Thoracic aorta (tissue), 2 donors: Measurements from ENCODE around the gene PLA2G4E. TPM values are rescaled to one million over a fixed set of nuclear protein-coding genes. Genes with fewer than 3 reads are reported as not detected.

Experiments used
- ATAC-seq: fragments of 150-250 bp; one replicate; pipeline ENCODE4 v1.8.0; 2017; ENCODE audit warnings: low read depth; ENCODE audit not compliant: insufficient number of reproducible peaks, low FRiP score
- DNase-seq: peaks from one replicate; pipeline ENCODE4 v3.0.0-alpha.2; 2020; ENCODE audit warnings: low spot score
- H3K27ac ChIP-seq, 2 donors: fragments of 200-600 bp; sonication (generic); 1 replicate in 1 of 2; 2 replicates in 1 of 2; pipeline ENCODE4 v1.5.1; 2016; ENCODE audit warnings: mild to moderate bottlenecking in 2 of 2, moderate library complexity in 2 of 2
- H3K27me3 ChIP-seq: fragments of 200-600 bp; sonication (generic); replicated peaks from 2 replicates; pipeline ENCODE4 v1.6.0; 2016; ENCODE audit warnings: mild to moderate bottlenecking; ENCODE audit not compliant: insufficient read depth
- H3K36me3 ChIP-seq: fragments of 200-600 bp; sonication (generic); one replicate; pipeline ENCODE4 v1.5.1; 2016
- H3K4me1 ChIP-seq, 2 donors: fragments of 200-600 bp; sonication (generic); 1 replicate in 1 of 2; 2 replicates in 1 of 2; pipeline versions ENCODE4 v1.5.1 to v1.6.0; 2016; ENCODE audit warnings: low read depth in 2 of 2, mild to moderate bottlenecking in 1 of 2; ENCODE audit not compliant: control insufficient read depth in 1 of 2
- H3K4me3 ChIP-seq: fragments of 200-600 bp; sonication (generic); 2 replicates; pipeline ENCODE4 v1.5.1; 2016; ENCODE audit warnings: mild to moderate bottlenecking
- H3K9me3 ChIP-seq: fragments of 200-600 bp; sonication (generic); 2 replicates; pipeline ENCODE4 v1.5.1; 2016
- CTCF ChIP-seq: fragments of 200-600 bp; sonication (generic); IDR thresholded peaks from one replicate; pipeline ENCODE4 v1.5.1; 2019; ENCODE audit warnings: antibody characterized with exemption
- total RNA-seq, 2 donors: library from RNA; depleted of rRNA; stranded (reverse); fragments of >200 nt; gene quantifications; one replicate each; pipeline versions ENCODE4 v1.1.0 to v1.2.3, GENCODE V29; 2016

The PLA2G4E gene
- total RNA-seq, 2 donors from 2014 or later: not detected

- peak overlapping the region; percentile 77 to 83 for H3K27ac ChIP-seq
- ATAC-seq (no peak), DNase-seq (no peak)
Observed at GRCh38 chr15:41946970-41947369, 73.9 kb downstream of the PLA2G4E start.

GRCh38 chr15:41945731-41946130 is 75.1 kb downstream of the PLA2G4E start:
- Histone ChIP-seq H3K4me1 (peaks cover 53 to 88% of the 10 kb centered on the region in 2 donors), H3K9me3 (no peaks in the 10 kb centered on the region), H3K36me3 (no peaks in the 10 kb centered on the region), H3K27ac (peak overlapping the region; percentile 77 to 83), H3K27me3 (no peaks in the 10 kb centered on the region), H3K4me3 (no peak overlapping the region)
- DNase-seq (no peak), ATAC-seq (no peak)
- TF ChIP-seq CTCF: no peak

More at GRCh38 chr15:41946970-41947369, 73.9 kb downstream of the PLA2G4E start:
- no peak for TF ChIP-seq CTCF
- Histone ChIP-seq H3K9me3 (no peaks in the 10 kb centered on the region), H3K4me3 (no peak overlapping the region), H3K4me1 (peaks cover 64 to 92% of the 10 kb centered on the region in 2 donors), H3K27me3 (no peaks in the 10 kb centered on the region), H3K36me3 (peaks cover 3% of the 10 kb centered on the region)

- Histone ChIP-seq H3K9me3 (no peaks in the 10 kb centered on the region), H3K36me3 (peaks cover 2% of the 10 kb centered on the region), H3K4me1 (peaks cover 48 to 88% of the 10 kb centered on the region in 2 donors), H3K4me3 (no peak overlapping the region), H3K27me3 (no peaks in the 10 kb centered on the region), H3K27ac (peak overlapping the region; percentile 77 to 83)
- ATAC-seq (no peak), DNase-seq (no peak)
- TF ChIP-seq CTCF: no peak
Observed at GRCh38 chr15:41945221-41945620, 75.6 kb downstream of the PLA2G4E start.

- ATAC-seq: peak; percentile 11
Observed at GRCh38 chr15:41944313-41944940, 76.4 kb downstream of the PLA2G4E start.

More at GRCh38 chr15:41944313-41944940, 76.4 kb downstream of the PLA2G4E start:
- H3K4me1 ChIP-seq: peaks cover 41 to 80% of the 10 kb centered on the region in 2 donors
- peak overlapping the region; percentile 17 for H3K4me3 ChIP-seq
- TF ChIP-seq CTCF: no peak
- no peak for DNase-seq
- peak overlapping the region; percentile 77 to 83 for H3K27ac ChIP-seq
- H3K36me3 ChIP-seq: peaks cover 4% of the 10 kb centered on the region
- H3K9me3 ChIP-seq: no peaks in the 10 kb centered on the region
- no peaks in the 10 kb centered on the region for H3K27me3 ChIP-seq
